ENCODE measurements around the gene CNOT1. TPM values are rescaled to one million over a fixed set of nuclear protein-coding genes. Genes with fewer than 3 reads are reported as not detected.
"Not testable (repeated sequence)": the region's sequence is repeated elsewhere in the genome, so short reads cannot be mapped to it uniquely, and the experiment has no call there.

The CNOT1 gene
- polyA plus RNA-seq, 1 experiment: 133 TPM

- no peak for TF ChIP-seq CTCF (IDR thresholded peaks at IDR 0.05; ENCODE audit: insufficient read depth, low read depth, low read length)
- ChIA-PET POLR2A (no interaction called here), CTCF (no interaction called here)
- Histone ChIP-seq H3K4me3 (ENCODE audit: low read depth, low read length) (no peak overlapping the region), H3K27me3 (ENCODE audit: control insufficient read depth, insufficient read depth, low read length) (no peaks in the 10 kb centered on the region), H3K36me3 (ENCODE audit: control insufficient read depth, insufficient read depth, low read length) (peaks cover 4% of the 10 kb centered on the region; the same call in 1 of the 2 replicates)
- DNase-seq (ENCODE audit: low read depth): no peak
These were observed 14.8 kb downstream of the CNOT1 start for GRCh38 chr16:58614860-58615259.

GRCh38 chr16:58614212-58614611 lies 15.4 kb downstream of the CNOT1 start:
- no peaks in the 10 kb centered on the region for H3K27me3 ChIP-seq (ENCODE audit: control insufficient read depth, insufficient read depth, low read length)
- H3K4me3 ChIP-seq (ENCODE audit: low read depth, low read length): no peak overlapping the region
- peaks cover 4% of the 10 kb centered on the region; the same call in 1 of the 2 replicates for H3K36me3 ChIP-seq (ENCODE audit: control insufficient read depth, insufficient read depth, low read length)
- TF ChIP-seq CTCF (IDR thresholded peaks at IDR 0.05; ENCODE audit: insufficient read depth, low read depth, low read length): no peak
- peak; percentile 49 for DNase-seq (ENCODE audit: low read depth)
- ChIA-PET CTCF (no interaction called here), POLR2A (no interaction called here)

GRCh38 chr16:58612965-58613364 lies 16.7 kb downstream of the CNOT1 start:
- POLR2A ChIA-PET; H3K4me3 ChIP-seq (ENCODE audit: low read depth, low read length); CTCF ChIA-PET; H3K27me3 ChIP-seq (ENCODE audit: control insufficient read depth, insufficient read depth, low read length); H3K36me3 ChIP-seq (ENCODE audit: control insufficient read depth, insufficient read depth, low read length); DNase-seq (ENCODE audit: low read depth): not testable (repeated sequence)

- DNase-seq (ENCODE audit: low read depth): no peak
- peaks cover 3% of the 10 kb centered on the region for H3K36me3 ChIP-seq (ENCODE audit: control insufficient read depth, insufficient read depth, low read length)
- ChIA-PET POLR2A (no interaction called here), CTCF (interaction anchor here (1.3 kb wide), 1 partner anchor 19 kb away, joined by 3 read pairs; no protein-coding TSS in a partner anchor)
- no peaks in the 10 kb centered on the region for H3K27me3 ChIP-seq (ENCODE audit: control insufficient read depth, insufficient read depth, low read length)
- no peak overlapping the region for H3K4me3 ChIP-seq (ENCODE audit: low read depth, low read length)
- TF ChIP-seq CTCF (IDR thresholded peaks at IDR 0.05; ENCODE audit: insufficient read depth, low read depth, low read length): no peak
These were observed 21.0 kb downstream of the CNOT1 start for GRCh38 chr16:58608601-58609136.

GRCh38 chr16:58605562-58605961 lies 24.1 kb downstream of the CNOT1 start:
- no peak overlapping the region for H3K4me3 ChIP-seq (ENCODE audit: low read depth, low read length)
- no peak for TF ChIP-seq CTCF (IDR thresholded peaks at IDR 0.05; ENCODE audit: insufficient read depth, low read depth, low read length)
- no peaks in the 10 kb centered on the region for H3K27me3 ChIP-seq (ENCODE audit: control insufficient read depth, insufficient read depth, low read length)
- peaks cover 1% of the 10 kb centered on the region for H3K36me3 ChIP-seq (ENCODE audit: control insufficient read depth, insufficient read depth, low read length)
- DNase-seq (ENCODE audit: low read depth): no peak
- ChIA-PET POLR2A (no interaction called here), CTCF (no interaction called here)

GRCh38 chr16:58591083-58591482 lies 38.5 kb downstream of the CNOT1 start:
- no peak for TF ChIP-seq CTCF (IDR thresholded peaks at IDR 0.05; ENCODE audit: insufficient read depth, low read depth, low read length)
- POLR2A ChIA-PET: no interaction called here
- DNase-seq (ENCODE audit: low read depth): no peak
- no peaks in the 10 kb centered on the region for H3K27me3 ChIP-seq (ENCODE audit: control insufficient read depth, insufficient read depth, low read length)
- H3K4me3 ChIP-seq (ENCODE audit: low read depth, low read length): no peak overlapping the region
- CTCF ChIA-PET: interaction anchor here (0.7 to 1.6 kb wide), 2 partner anchors 13 to 79 kb away, joined by 3 to 5 read pairs; no protein-coding TSS in a partner anchor
- peaks cover 5% of the 10 kb centered on the region for H3K36me3 ChIP-seq (ENCODE audit: control insufficient read depth, insufficient read depth, low read length)
